ENCODE results near the gene FAM217B.
"Not testable (repeated sequence)": the region's sequence is repeated elsewhere in the genome, so short reads cannot be mapped to it uniquely, and the experiment has no call there.

Gene FAM217B

GRCh38 chr20:59938696-59939051 lies 1.5 kb upstream of the FAM217B start:
- DNase-seq (ENCODE audit: low read depth) = no peak

- no peak for DNase-seq (ENCODE audit: low read depth)
Observed at GRCh38 chr20:59939052-59939878, 924 bp upstream of the FAM217B start.

- DNase-seq (ENCODE audit: low read depth) = no peak
Observed at GRCh38 chr20:59939879-59940128, 385 bp upstream of the FAM217B start.

GRCh38 chr20:59940956-59941294 lies 736 bp downstream of the FAM217B start:
- no peak for DNase-seq (ENCODE audit: low read depth)

GRCh38 chr20:59942245-59942644 lies 2.1 kb downstream of the FAM217B start:
- no peak for DNase-seq (ENCODE audit: low read depth)

- no peak for DNase-seq (ENCODE audit: low read depth)
Observed at GRCh38 chr20:59944726-59945125, 4.5 kb downstream of the FAM217B start.

- DNase-seq (ENCODE audit: low read depth) = no peak
Observed at GRCh38 chr20:59945175-59945574, 5.0 kb downstream of the FAM217B start.

- DNase-seq (ENCODE audit: low read depth) = no peak
Observed at GRCh38 chr20:59945731-59946130, 5.5 kb downstream of the FAM217B start.

GRCh38 chr20:59947376-59947775 lies 7.2 kb downstream of the FAM217B start:
- DNase-seq (ENCODE audit: low read depth) = no peak

GRCh38 chr20:59948212-59948611 lies 8.0 kb downstream of the FAM217B start:
- no peak for DNase-seq (ENCODE audit: low read depth)

GRCh38 chr20:59948828-59949720 lies 8.9 kb downstream of the FAM217B start:
- DNase-seq (ENCODE audit: low read depth) = no peak

- DNase-seq (ENCODE audit: low read depth) = no peak
Observed at GRCh38 chr20:59949911-59950310, 9.7 kb downstream of the FAM217B start.

GRCh38 chr20:59954718-59955117 lies 14.5 kb downstream of the FAM217B start:
- DNase-seq (ENCODE audit: low read depth) = no peak

GRCh38 chr20:59955131-59955796 lies 15.1 kb downstream of the FAM217B start:
- DNase-seq (ENCODE audit: low read depth) = no peak

GRCh38 chr20:59957568-59957967 lies 17.4 kb downstream of the FAM217B start:
- DNase-seq (ENCODE audit: low read depth) = not testable (repeated sequence)

- no peak for DNase-seq (ENCODE audit: low read depth)
Observed at GRCh38 chr20:59958123-59958522, 17.9 kb downstream of the FAM217B start, which contains the start of gene CDH26. Gene CDH26 (plus strand): TSS chr20:59958423. CDS start chr20:59958727, 304 bp downstream.

GRCh38 chr20:59958626-59959025 lies 18.4 kb downstream of the FAM217B start:
- DNase-seq (ENCODE audit: low read depth) = no peak

- DNase-seq (ENCODE audit: low read depth) = no peak
Observed at GRCh38 chr20:59961423-59961822, 21.2 kb downstream of the FAM217B start.

- no peak for DNase-seq (ENCODE audit: low read depth)
Observed at GRCh38 chr20:59962155-59962554, 22.0 kb downstream of the FAM217B start.

GRCh38 chr20:59966428-59966827 lies 26.2 kb downstream of the FAM217B start:
- DNase-seq (ENCODE audit: low read depth) = no peak

- DNase-seq (ENCODE audit: low read depth) = no peak
Observed at GRCh38 chr20:59971428-59971827, 31.2 kb downstream of the FAM217B start.

- DNase-seq (ENCODE audit: low read depth) = no peak
Observed at GRCh38 chr20:59972037-59972801, 32.0 kb downstream of the FAM217B start.
